GM12872 (cell line): ENCODE data around the gene VMP1.

ENCODE experiments used
- TF ChIP-seq, protein P1 (sequence below): IDR thresholded peaks from 3 replicates; pipeline ENCODE4 v1.5.1; 2011; ENCODE audit warnings: low read depth, mild to moderate bottlenecking, low read length, moderate library complexity; ENCODE audit not compliant: insufficient read depth

VMP1 gene

GRCh38 chr17:59804901-59805465 lies 97.5 kb downstream of the VMP1 start:
- TF ChIP-seq, protein P1, sequence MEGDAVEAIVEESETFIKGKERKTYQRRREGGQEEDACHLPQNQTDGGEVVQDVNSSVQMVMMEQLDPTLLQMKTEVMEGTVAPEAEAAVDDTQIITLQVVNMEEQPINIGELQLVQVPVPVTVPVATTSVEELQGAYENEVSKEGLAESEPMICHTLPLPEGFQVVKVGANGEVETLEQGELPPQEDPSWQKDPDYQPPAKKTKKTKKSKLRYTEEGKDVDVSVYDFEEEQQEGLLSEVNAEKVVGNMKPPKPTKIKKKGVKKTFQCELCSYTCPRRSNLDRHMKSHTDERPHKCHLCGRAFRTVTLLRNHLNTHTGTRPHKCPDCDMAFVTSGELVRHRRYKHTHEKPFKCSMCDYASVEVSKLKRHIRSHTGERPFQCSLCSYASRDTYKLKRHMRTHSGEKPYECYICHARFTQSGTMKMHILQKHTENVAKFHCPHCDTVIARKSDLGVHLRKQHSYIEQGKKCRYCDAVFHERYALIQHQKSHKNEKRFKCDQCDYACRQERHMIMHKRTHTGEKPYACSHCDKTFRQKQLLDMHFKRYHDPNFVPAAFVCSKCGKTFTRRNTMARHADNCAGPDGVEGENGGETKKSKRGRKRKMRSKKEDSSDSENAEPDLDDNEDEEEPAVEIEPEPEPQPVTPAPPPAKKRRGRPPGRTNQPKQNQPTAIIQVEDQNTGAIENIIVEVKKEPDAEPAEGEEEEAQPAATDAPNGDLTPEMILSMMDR = no peak

DNA sequence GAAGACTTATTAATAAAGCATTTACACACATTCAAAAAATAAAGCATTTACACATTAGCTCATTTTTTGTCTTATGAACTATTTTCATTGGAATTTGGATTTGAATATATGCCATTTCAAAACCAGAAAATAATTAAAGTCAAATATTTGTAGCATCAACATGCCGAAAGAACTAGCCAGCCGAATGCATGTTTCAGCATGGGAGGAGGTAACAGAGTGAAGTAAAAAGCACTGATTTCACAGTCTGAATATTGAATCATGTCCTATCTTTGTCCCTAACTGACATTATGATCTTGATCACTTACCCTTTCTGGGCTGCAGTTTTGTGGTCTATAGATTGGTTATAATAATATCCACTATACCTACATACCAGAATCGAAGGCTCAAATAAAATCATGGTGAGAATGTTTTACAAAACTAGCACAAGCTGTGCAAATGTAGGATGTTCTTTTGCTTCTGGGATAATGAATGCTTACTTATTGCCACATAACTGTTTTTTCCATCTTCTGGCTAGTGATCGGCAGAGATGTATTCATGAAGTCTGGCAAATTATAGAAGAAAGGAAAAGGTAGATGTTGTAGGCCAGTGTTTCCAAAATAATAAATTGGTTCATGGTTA lies 100.5 kb downstream of the VMP1 start:
- TF ChIP-seq, protein P1 = no peak

DNA sequence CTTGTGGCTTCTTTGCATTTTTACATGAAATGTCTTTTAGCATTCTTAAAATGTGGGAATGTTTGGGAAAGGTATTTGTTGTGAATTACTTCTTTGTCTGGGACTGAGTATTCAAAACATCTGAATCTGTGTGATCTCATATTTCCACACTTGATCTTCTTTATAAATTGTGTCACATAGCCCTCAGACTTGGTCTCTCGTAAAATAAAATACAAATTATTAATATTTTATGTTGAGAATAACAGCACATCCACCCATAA lies 103.4 kb downstream of the VMP1 start:
- TF ChIP-seq, protein P1 = no peak

DNA sequence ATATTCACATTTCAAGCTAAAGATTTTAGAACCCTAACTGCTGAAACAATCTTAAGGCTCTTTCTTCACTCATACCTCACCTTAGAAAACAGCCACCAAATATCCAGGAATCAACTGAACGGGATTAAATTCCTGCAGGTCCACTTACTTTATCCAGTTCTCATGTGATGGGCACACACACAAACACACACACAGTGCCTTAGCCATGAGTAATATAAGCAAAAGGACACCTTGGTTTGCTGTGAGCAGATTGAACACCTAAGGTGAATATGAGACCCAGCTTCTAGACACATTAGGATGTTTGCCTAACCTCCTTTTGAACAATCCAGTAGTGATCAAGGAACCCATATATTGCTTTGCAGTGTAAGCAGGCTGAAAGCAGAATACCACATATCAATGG lies 103.8 kb downstream of the VMP1 start:
- TF ChIP-seq, protein P1 = no peak

- TF ChIP-seq, protein P1 = no peak
Observed at GRCh38 chr17:59812139-59812538, 104.7 kb downstream of the VMP1 start.

DNA sequence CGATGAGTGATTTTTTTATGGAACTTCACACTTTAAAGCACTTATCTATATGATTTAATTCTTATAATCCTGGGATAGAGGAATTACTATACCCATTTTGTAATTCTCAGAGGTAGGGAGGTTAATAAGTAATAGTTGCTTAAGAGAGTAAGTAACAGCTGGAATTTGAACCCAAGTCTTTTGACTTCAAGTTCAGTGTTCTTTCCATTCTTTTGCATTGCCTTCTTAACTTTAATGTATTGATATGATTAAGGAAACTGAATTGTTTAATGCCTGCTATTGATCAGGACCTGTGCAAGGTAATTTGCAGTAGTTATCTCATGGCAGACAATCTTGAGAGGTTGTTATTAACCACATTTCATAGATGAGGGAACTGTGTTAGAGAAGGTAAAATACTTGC lies 106.8 kb downstream of the VMP1 start:
- TF ChIP-seq, protein P1 = no peak

GRCh38 chr17:59814685-59815084 lies 107.2 kb downstream of the VMP1 start:
- TF ChIP-seq, protein P1 = no peak

DNA sequence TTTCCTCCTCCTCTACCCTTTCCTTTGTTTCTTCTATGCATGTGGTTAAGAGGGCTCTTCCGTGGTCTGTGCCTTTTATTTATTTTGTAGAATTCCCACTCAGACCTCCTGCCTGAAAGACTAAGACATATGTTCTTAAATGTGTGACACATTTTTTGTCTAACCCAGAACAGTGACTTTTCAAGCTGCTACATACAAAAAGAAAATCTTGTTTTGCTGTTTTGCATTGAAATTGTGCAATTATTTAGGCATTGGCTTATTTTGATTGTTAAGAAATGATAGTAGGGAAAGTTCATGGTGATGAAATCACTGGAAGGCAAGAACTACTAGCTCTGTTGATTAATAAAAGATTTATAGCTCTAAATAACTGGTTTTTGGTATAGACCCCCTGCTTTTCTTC lies 108.5 kb downstream of the VMP1 start:
- TF ChIP-seq, protein P1 = no peak
